Stimulated activated CD4-positive, alpha-beta T cell treated with anti-CD3 and anti-CD28 coated beads, Interleukin-15, amount 100 ng/mL, for 1 hour (primary cell): Measurements from ENCODE around the gene ARHGAP20.

ENCODE experiments used
- DNase-seq, 2 donors: peaks; one replicate each; pipeline ENCODE4 v3.0.0-alpha.2; 2020; ENCODE audit warnings: low read depth in 1 of 2, low spot score in 1 of 2

The ARHGAP20 gene

GRCh38 chr11:110530900-110531741 lies 181.1 kb downstream of the ARHGAP20 start:
- DNase-seq: no peak

GRCh38 chr11:110529043-110529442 lies 183.2 kb downstream of the ARHGAP20 start:
- no peak for DNase-seq

- no peak for DNase-seq
These were observed 185.1 kb downstream of the ARHGAP20 start for GRCh38 chr11:110527146-110527545.
